Stimulated activated CD4-positive, alpha-beta T cell treated with anti-CD3 and anti-CD28 coated beads, Interleukin-4, amount 100 ng/mL, for 1 hour (primary cell): ENCODE results near the gene SPX.

Experiments used
- DNase-seq: peaks from one replicate; pipeline ENCODE4 v3.0.0-alpha.2; 2020

The SPX gene, protein sequence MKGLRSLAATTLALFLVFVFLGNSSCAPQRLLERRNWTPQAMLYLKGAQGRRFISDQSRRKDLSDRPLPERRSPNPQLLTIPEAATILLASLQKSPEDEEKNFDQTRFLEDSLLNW

DNA sequence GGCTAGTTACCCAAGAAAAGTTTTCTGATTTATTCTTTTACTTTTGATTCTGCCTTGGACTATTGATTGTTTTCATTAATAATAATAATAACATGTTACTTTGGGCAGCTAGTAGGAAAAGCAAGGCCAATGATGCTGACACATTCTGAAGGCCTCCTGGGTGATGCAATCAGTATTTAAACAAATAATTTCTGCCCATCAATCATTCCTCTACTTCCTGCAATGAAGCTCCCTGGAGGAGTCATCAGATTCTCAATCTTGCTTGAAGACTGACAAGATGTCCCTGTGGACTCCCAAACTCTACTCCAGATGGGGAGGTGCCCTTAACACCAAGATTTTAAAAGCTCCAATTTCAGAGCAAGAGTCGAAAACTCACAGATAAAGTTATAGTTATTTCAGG lies at the start of gene SPX:
SPX (plus strand) TSS at position 244 of the 400 bp plus-strand sequence. CDS start 177 bp downstream, outside the sequence.
- no peak for DNase-seq

GRCh38 chr12:21476949-21477348 lies 49.1 kb upstream of the SPX start:
- DNase-seq: no peak

DNA sequence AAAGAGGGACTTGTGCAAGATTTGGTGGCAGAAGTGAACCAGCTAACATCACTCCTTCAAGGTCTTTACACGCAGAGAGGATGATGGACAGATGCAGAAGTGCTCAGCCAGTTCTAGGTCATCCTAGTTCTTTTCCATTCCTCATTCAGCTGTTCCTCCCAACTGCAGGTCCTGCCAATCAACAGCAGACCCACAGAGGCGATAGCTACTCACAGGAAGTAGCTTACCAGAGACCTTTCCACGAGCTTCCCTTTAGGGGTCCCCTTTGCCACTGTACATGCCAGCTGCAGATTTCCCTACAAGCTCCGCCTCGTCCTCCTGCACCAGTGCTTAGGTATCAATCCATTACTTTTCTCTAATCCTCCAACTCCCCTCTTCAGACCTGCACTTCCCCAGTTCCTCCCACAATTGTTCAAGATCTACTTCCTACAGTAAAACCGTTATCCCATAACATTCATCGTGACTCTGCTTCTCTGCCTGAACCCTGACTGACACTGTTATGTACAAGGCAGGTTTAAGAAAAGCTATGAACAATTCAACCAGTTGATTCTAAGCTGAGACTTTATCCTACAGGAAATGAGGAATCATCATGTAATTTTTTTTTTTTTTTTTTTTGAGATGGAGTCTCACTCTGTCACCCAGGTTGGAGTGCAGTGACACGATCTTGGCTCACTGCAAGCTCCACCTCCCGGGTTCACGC lies 47.2 kb upstream of the SPX start:
- DNase-seq: no peak

GRCh38 chr12:21483531-21483930 lies 42.6 kb upstream of the SPX start:
- no peak for DNase-seq

- no peak for DNase-seq
These were observed 40.1 kb upstream of the SPX start for GRCh38 chr12:21485998-21486397.

DNA sequence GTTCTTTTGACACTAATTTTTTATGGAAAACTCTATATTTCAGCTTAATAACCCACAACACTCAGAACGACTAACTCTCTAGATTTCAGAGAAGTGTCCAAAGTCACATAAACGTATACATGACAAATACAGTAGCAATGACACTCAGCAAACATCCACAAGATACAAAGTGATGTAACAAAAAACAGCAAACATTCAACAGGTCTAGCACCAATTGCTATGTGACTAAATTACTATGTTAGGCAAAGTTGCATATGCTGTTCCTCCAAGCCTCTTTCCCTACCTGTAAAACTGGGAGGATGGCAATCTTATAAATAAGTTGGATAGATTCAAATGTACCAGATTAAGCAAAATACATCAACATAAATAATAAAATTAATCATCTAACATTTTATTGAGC lies 26.3 kb upstream of the SPX start:
- no peak for DNase-seq

DNA sequence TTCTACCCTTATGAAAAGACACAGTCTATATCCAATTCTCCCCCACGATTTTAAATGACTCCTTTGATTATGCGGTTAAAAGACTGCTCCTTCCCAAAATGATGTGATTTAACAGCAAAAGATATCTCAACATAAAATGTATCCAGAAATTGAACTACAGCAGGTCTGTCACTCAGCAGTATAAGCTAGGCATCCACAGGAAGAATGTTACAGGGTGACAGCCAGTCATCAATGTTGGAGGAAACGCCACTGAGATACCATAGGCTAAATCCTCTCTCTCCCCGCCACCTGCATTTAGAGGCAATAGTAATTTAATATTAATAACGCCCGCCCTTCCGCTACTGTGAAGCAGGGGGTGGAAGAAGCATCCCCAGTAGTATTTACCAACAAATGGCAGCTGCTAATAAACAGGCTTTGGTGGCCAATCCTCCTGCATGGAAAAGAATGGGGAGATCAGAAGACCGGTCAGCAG lies 25.3 kb upstream of the SPX start:
- no peak for DNase-seq

GRCh38 chr12:21501258-21502163 lies 24.6 kb upstream of the SPX start, which contains the start of the genes GOLT1B and RECQL:
GOLT1B (plus strand) TSS chr12:21501789; CDS start chr12:21501924, 135 bp downstream.
RECQL (minus strand) TSS chr12:21501635; CDS start chr12:21499570, 2,065 bp downstream.
- DNase-seq: peak; percentile 78

- DNase-seq: peak; percentile 41
These were observed 24.0 kb upstream of the SPX start for GRCh38 chr12:21502164-21502496.

- DNase-seq: no peak
These were observed 23.2 kb upstream of the SPX start for GRCh38 chr12:21502872-21503271.

DNA sequence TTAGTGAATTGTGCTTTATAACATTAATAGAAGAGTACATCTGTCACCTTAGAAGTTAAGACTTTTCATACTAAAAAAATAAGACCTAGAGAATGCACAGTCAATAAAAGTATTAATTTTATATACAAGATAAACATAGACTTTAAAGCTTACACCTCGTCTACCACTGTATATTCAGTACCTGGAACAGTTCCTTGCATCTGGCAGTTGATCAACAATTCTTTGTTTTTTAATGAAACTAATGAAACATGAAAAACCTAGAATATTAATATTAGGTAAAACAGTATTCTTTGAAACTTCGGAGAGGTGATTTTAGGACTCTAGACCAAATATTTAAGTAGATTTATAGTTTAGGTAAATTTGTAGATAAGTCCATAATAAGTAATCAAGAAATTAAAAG lies 20.2 kb upstream of the SPX start:
- no peak for DNase-seq

DNA sequence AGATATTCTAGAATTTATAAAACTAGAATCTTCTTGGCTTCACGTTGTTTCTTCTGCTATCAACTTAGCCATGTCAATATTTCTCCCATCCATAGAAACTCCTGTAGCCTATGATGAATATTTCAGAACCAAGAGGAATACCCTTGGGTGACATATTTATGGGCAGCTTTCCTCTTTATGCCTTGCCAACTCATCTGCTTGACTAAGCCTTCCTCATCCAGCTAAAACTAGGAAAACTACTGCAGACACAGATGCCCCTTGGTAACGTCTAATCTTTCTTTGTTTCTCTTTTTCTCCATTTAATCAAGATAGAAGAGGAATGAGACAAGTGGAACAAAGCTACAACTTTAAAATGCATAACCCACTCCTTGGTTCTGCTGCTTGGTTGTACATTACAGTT lies 18.2 kb upstream of the SPX start:
- DNase-seq: no peak

GRCh38 chr12:21509768-21510167 lies 16.3 kb upstream of the SPX start:
- no peak for DNase-seq

DNA sequence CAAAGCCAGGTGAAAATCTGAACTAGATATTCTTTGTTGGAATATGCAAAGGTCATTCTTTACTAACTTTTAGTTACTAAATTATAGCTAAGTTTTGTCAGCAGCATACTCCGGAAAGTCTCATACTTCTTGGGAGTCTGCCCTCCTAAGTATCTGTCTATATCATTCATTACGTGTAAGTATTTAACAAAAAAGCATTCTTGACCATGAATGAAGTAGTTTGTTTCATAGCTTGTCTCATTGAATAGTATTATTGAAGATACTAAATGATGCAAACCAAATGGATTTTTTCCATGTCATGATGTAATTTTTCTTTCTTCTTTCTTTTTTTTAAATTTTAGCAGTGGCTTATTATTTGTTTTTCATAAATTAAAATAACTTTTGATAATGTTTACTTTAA lies 9.8 kb upstream of the SPX start:
- DNase-seq: no peak

DNA sequence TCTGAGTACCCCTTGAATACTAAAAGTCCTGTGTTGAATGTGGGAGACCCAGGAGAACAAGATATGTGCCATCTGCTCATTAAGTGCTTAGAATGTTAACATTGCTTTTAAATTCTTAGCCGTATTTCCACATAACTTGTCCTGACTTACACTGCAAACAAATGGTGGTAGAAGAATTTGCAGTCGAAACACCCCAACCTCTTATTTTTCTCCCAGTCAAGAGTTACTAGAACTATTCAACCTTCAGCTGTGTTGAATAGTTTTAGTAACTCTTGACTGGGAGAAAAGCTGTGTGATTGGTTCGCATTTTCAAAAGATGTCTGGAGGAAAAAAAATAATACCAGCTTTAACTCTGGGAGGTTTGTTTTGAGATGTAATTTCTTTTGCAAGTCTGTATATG lies 7.6 kb upstream of the SPX start:
- no peak for DNase-seq

DNA sequence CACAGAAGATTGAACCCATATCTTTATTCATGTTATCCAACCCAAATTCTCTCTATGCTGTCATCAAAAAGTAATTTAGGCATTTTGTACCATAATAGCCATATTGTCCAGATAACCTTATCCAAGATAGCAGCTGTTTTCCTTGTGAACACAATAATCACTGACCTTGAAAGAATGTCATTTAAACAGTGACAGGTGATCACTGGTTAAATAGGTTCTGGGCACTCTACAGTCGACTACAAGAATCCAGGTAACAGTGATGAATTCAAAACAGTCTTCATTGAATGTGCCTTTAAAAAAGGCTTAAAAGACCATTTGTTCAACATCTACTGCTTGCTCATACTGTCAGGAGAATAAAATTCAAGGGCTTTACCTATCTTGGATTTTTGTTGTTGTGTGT lies 4.6 kb upstream of the SPX start:
- no peak for DNase-seq

DNA sequence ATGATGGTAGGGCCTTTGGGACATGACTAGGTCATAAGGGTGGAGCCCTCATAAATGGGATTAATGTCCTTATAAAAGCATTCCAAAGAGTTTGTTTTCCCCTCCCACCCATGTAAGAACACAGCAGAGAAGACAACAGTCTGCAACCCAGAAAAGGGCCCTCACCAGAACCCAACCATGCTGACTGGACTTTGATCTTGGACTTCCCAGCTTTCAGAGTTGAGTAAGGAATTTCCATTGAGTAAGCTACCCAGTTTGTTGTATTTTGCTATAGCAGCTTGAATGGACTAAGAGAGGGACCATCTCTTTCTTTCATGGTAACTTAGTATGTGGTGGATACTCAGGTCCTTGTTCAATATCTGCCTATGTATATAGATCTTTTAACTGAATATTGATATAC lies 2.9 kb upstream of the SPX start:
- no peak for DNase-seq

DNA sequence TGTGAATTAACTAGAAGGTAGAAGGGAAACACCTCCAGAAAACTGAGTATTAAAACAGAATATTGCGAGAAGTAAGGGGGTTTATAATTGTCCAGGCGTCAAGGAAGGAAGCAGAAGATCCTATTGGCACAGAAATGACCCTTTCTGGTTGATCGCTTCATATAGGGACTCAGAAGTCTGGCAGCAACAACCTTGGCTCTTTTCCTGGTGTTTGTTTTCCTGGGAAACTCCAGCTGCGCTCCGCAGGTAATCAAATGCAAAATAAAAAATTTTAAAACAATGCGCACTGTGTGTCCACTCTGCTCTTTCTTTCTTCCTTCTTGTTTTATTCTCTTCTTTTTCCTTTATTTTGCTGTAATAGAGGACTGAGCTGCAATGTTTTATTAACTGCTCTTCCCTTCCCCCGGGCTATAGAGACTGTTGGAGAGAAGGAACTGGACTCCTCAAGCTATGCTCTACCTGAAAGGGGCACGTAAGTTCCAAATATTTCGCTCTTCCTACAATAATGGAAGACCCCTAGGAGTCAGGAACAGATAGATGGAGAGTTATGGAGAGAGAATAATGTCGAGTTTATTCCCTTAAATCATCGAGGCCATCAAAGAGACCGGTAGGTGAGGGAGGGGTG lies 737 bp downstream of the SPX start:
- no peak for DNase-seq

GRCh38 chr12:21527451-21528180 lies 1.5 kb downstream of the SPX start:
- peak; percentile 61 for DNase-seq

- no peak for DNase-seq
These were observed 2.9 kb downstream of the SPX start for GRCh38 chr12:21528953-21529352.

DNA sequence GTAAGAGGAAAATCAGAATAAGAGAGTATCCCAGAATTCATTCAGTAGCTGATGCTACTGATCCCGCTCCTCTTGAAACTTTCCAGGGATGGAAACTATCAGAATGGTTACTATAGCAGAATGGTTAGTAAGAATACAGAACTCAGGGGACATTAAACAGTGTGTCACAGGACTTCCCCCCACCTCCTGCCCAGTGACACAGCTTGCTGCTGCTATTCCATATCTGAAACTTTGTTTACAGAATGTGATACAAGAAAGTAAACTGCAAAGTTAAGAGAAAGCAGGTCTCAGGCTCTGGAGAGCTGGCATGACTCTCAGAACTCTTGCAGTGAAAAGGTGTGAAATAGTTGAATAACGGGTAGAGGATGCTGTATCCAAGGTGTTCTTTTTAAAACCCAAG lies 3.4 kb downstream of the SPX start:
- no peak for DNase-seq

DNA sequence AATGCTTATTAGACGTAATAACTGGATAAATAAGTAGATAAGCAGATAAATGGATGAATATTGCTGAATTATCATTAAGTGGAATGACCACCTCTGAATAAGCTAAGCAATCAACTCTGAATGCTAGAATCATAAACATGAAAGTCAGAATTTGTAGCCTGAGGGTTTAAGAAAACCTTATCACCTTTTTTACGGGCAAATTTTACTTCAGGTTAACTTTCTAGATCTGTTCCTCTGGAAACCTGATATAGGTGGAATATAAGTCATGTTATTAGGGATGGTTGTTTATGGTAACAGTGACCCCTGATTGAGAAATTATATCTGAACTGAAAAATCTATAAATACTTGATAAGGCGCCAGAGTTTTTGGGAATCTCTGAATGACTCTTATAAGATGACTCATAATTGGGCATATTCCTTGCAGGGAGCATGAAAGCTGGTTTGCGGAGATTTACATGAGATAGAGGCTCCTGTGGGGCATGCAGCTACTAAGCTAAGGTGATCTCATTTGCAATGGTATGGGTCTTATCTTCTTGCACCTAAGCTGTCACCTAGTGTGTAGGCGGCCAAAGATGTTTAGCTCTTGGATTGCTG lies 12.1 kb downstream of the SPX start:
- DNase-seq: no peak
